NCI-H2081 treated with DMSO at 0.1 percent for 48 hours (cell line): ENCODE data around the gene MAT2A.
A peak's percentile ranks its signal among the peaks of the same experiment; 100 is the strongest.

ENCODE experiments used
- DNase-seq: peaks from one replicate; lab custom pipeline; 2025; lab: John Stamatoyannopoulos, UW

The MAT2A gene

DNA sequence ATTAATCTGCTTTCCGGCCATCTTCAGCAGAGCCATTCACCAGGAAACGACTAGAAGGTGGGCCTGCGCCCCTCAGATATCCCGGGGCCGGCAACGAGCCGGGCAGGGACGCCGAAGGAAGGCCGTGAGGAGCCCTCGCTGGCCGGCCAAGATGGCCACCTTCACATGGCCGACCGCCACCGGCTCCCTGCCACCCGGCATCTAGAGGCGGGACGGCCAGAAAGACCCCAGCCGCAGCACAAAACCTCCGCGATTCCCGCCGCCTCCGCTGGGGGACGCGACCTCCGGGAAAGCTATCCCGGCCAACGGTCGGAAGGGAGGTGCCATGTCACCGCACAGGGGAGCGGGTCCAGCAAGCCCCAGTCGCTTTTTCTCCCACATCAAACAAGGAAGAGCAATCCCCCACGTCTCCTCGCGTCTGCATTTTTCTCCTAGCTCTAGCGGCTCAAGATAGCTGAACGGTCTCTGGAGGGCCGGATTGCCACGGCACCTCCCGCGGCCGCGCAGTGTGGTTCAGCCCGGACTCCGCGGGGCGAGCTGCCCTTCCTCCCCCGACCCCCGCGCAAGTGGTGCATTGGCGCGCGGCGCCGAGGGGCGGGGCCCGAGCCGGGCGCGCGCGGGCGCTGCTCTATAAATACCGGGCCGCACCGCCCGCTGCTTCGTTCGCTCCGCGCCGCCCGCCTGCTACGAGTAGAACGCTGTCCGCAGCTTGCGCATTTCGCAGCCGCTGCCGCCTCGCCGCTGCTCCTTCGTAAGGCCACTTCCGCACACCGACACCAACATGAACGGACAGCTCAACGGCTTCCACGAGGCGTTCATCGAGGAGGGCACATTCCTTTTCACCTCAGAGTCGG lies at the start of gene MAT2A:
TSS of gene MAT2A (plus strand) at position 662 of the 854 bp plus-strand sequence. CDS start at position 782, 120 bp downstream.
- peak; percentile 64 for DNase-seq

DNA sequence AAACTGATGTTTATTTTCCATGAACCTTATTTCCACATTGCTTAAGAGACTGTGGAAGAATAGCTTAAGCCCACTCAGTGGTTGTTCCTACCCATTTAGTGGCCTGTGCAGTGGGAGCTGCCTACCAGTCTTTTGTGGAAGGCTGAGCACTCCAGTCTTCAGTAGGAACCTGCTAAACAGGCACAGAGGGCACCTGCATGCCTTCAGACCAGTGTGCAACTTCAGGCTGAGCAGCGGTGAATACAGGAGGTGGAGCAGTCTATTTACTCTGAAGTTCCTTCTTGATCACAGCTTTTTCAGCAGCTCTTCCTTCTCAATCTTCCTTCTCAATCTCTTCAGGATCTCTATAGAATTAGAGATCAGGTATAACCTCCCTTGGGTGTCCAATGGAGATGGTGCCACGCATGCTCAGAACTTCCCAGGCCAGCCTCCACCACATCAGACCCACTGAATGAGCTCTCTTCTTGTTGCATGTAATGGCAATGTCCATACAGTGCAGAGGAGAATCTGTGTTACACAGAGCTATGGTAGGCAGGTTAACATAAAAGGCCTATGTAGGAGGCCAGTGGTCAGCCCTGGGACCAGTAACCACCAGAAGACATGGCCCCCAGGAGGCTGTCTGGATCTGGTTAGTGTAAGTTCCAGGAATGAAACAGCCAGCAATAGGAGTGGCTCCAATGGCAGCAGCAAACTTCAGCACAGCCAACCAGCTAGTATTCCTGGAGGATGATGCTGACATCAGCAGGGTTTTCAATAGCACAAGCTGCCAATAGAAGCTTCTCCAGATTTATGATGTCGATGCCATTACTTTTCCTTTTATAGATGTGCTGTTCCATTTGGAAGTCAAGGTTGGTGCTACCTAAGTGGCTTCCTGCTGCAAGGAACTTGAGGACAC lies 47.9 kb upstream of the MAT2A start:
- DNase-seq, result no peak

DNA sequence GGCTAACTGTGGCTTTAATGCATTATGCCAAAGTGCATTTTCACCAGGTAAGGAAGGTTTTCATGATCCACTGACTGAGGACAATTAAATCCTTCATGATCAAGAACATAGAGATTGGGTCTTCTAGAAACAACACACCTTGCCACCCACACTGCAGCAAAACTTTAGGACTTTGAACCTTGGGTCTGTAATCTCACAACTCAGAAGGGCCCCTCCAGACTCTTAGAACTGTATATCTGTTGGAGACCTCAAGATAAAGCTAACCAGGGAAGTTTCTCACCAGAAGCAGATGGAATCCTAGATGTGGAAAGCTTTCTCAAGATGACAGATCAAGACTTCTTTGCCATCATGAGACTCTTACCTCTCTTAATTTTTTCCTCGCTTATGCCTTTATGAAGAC lies 42.5 kb upstream of the MAT2A start:
- no peak for DNase-seq

DNA sequence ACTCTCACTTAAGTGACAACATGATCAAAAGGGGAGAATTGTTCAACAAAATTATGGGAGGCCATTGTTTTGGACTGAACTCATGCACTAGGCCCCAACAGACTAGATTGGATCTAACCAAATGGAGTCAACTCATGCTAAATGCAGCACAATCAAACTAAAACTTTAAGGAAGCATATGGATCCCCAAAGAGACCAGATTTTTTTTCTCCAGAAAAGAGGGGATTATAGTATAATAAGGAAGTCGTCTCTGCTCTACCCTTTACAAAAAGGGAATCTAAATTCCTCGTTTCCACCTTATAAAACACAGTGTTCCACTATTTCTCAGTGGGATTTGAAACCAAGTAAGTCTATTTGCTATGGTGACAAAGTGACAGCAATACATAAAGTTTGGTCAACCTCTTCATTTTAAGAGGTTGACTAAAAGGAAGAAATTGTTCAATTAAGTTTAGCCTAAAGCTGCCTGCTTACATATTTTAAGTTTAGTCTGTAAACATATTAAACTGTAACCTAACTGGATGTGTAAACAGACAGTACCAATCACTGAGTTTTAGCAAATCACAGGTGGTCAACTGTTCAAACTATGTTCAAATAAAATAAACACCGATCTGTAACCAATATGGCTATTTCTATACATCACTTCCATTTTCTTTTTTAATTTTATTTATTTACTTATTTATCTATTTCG lies 40.9 kb upstream of the MAT2A start:
- DNase-seq, result no peak

DNA sequence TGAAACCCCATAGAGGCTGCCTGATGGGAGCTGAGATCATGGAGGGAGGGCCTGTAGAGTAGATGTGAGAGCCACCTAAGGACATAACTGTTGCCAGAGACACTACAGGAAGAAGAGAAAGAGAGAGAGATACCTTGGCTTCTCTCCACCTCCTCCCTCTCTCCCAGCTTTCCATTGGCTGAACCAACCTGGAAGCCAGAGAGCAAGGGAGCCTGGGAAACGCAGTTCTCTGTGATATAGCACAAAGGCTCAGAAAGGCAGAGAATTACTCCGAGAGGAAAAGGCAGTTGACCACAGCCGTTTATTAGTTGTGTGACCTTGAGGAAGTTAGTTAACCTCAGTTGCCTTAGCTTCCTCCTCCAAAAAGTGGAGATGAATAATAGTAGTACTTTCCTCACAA lies 37.7 kb upstream of the MAT2A start:
- no peak for DNase-seq

DNA sequence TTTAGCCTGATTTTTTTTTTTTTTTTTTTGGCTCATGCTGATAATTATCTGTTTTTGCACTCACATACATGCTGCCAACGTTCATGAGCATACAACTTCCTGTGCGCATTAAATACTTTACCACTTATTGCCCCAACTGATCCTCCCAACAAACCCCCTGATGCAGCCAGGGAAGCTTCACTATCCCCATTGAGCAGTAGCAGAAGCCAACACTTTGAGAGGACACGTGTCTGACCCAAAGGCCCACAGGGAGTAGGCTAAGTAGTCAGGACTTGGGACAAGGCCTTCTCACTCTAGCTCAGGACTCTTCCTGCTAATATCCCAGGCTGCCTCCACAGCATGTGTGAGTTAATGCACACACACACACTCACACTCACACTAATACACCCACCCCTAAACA lies 36.2 kb upstream of the MAT2A start:
- DNase-seq, result no peak

DNA sequence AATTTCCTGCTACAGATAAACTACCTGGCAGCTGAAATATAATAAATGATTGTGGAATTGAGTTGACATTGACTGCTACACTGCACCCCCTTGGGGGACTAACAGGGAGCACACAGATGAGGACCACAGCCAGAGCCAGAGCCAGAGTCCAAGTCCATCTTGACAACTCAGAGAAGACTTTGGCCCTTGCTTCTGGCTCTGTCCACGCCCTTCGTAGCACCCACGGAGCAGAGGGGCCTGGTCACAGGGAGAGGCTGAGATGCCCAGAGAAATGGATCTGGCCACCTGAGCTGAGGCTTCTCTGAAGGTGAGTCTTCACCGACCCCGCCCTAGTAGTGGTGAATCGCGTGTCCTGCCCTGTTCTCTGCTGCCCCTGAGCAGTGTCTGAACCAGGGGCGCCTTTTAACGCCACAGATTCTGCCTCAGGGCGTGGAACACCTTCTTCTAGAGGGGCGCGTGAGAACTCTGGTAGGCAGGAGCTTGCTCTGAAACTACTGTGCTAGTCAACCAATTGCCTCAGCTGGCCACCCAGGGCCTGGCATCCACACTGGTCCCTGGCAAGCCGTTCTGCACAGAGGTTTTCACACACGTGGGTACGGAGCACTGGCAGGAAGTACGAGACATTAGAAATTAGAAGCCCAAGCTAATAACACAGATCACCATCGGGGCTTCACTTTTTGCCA lies 35.7 kb upstream of the MAT2A start:
- DNase-seq, result no peak

DNA sequence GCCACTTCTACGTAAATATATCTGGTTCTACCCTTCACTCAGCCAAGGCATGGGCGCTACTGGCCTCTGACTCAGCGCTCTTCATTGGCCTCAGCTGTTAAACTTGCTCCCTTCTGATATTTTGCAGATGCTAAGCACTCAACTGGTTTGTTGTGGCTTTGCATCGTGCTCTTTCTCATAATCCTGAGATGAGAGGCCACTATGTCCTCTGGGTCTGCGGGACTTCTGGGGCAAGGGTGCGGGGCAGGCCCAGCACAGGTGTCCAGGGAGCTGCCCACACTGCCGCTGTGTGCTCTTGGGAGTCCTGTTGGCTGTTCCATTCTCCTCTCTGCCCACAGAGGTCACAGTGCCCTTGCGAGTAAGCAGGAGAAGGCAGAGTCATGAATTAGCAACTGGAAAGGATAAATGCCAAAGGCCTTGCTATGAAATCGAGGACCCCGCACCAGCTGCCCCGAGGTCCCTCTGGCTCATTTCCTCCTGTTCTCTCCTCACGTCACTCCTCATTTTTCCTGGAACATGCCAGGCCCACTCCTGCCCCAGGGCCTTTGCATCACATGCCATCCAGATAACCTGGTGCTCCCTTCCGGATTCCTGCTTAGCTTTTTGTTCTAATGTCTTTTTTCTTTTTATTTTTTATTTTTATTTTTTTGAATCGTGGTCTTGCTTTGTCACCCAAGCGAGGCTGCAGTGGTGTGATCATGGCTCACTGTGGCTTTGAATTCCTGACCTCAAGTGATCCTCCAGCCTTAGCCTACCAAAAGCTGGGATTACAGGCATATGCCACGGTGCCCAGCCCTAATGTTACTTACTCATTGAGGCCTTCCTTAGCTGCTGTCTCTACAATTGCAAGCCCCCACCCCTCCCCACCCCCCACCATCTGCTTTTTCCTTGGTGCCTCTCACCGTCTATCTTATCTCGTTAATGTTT lies 34.9 kb upstream of the MAT2A start:
- no peak for DNase-seq

DNA sequence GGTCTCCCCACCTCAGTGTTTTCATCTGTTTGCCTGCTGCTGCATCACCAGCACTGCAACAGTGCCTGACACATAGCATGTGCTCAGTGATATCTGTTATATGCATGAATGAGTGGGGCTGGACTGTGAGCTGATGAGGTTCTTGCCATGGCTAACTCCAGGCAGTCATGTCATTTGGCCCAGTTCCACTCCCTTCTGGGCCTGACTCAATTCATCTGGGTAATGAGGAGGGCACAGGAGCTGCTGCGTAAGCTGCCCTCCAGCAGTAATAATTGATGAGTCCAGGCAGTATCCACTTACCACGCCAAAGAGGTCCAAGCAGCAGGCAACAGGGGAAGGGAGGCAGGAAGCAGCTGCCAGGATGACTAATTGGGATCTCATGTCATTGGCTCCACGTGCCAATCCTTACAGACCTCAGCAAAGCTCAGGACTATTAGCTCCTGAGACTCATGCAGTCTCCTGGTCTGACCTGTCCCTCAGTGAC lies 34.1 kb upstream of the MAT2A start:
- peak; percentile 58 for DNase-seq

DNA sequence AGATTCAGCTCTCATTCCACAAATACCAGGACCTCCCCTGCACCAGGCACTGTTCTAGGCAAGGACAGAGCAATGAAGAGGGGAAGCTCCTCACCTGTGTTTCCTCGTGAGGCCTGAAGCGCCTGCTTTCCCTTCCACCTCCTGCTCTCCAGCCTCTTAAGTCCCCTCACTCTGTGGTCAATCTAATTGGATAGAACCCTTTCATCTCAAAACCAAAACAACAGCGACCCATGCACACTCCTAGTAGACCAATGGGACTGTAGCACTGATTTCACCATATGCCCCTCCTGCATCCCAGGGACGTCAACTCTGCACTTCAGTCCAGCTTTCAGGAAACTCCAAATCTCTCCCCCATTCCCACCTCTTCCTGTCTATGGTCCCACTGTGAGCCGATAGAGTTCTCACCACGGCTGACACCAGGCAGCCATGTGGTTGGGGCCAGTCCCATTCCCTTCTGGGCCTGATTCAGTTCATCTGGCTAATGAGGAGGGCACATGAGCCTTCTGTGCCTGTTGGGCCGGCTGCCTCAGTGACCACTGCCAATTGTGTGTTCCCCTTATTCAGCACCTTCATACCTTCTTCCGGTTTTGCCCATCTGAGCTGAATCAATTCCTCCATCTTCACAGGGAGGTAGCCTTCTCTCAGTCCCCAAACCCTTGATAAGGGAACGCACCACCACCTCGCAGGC lies 33.3 kb upstream of the MAT2A start:
- DNase-seq, result no peak

DNA sequence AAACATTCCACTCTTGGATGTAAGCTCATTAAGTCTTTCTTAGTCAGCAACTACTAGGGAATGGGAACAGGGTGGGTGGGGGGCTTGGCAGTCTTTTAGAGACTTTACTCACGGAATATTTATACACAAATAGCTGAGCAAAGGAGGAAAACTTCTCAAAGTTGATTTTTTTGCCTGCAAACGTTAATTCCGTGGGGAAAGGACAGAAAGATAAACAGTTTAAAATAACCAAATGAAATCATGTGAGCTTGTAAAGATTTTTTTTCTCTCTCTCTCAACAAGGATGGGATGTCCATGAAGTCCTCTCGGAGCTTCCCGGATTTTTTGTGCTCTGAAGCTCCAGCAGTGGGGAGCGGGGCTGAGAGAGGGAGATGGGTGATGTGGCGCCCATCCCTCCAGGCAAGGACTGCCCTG lies 32.2 kb upstream of the MAT2A start:
- no peak for DNase-seq

DNA sequence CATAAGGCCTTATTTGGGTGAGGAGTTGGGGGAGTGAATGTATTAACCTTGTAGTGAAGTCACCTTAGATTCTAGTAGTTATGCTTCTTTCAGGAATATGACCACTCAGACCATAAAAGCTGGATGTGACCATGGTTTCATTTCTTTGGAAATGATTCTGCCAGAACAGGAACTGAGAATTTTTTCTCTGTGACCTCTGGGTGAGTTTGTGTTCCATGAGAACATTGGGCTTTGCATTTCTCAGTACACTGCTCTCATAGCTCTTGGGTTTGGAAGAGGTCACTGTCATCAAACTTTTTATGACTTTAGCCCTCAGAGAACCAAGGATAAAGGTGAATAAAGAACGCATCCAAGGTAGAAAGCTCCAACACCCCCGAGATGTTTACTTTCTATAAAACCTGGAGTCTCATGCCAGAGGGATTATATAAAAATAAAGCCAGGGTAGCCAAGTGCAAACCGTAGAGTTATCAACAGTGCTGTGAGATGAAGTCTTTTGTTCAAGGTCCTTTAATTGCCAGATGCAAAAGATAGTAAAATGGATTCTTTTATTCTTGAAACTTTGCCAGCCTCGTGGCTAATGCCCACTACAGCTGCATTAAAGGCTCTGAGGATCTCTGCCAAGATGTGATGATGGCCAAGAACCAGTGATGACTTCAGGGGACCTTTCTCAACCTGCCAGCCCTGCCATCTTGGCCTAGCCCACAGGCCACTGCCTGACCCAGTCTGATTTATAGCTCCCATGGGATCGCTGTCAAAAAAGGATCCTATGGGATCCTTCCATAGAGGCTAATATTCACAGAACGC lies 27.8 kb upstream of the MAT2A start:
- DNase-seq, result no peak

DNA sequence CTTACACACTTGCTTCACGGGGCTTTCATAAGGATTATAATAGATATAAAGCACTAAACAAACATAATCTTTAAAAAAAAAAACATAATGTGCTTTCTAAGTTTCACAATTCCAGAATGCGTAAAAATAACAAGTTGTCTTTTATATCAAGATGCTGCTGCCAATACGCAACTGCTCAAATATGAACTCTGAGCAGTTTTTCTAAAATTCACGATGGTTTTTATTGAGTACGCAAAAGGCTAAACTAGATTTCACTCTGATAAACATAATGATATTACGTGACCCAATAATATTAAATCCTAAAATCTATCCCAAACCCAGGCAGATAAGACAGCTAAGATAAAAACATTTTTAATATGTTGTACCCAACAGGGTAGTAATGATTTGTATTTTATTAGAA lies 24.6 kb upstream of the MAT2A start:
- DNase-seq, result no peak

DNA sequence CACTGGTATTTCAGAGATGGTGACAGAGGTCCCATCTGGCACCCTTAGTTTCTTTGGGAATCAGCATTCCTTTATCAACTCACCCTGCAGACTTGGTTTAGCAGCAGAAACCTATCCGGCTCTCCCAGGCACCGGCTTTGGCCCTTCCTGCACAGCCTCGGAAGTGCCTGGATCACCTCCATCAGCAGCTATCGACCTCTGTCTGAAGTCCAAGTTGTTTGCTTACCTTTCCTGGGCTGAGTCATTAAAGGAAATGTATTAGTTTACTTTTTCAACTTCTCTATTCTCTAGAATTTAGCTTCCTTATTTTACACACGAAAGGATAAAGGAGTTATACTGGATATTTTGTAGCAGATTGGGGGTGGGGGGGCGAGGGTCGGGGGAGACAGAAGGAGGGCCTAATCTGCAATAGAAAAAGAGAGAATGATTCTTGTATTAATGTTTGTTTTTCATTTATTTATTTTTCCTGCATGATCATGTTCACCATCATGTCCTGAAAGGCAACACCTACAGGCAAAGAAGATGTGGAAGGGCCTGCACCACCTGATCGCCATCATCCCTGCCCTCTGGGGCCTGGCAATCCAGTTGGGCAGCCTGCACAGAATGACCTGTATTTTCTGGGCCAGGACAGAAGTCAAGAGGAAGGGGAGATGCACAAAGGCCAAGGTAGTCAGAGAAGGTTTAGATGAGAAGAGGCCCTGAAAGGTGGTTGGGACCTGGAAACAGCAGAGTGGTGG lies 22.1 kb upstream of the MAT2A start:
- DNase-seq, result no peak

DNA sequence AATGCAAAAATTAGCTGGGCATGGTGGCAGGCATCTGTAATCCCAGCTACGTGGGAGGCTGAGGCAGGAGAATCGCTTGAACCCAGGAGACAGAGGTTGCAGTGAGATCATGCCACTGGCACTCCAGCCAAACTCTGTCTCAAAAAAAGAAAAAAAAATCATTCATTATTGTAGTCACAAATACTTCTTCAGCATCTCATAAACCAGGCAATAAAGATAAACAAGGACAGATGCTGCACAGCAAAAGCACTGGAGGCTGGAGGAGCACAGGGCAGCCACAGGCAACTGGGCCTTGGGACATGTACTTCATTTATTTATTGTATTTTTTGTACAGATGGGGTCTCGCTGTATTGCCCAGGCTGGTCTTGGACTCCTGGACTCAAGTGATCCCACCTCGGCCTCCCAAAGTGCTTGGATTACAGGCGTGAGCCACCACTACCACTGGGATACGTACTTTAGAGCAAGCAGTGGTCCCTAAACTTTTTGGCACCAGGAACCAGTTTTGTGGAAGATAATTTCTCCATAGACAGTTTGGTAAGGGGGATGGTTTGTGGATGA lies 16.8 kb upstream of the MAT2A start:
- no peak for DNase-seq

DNA sequence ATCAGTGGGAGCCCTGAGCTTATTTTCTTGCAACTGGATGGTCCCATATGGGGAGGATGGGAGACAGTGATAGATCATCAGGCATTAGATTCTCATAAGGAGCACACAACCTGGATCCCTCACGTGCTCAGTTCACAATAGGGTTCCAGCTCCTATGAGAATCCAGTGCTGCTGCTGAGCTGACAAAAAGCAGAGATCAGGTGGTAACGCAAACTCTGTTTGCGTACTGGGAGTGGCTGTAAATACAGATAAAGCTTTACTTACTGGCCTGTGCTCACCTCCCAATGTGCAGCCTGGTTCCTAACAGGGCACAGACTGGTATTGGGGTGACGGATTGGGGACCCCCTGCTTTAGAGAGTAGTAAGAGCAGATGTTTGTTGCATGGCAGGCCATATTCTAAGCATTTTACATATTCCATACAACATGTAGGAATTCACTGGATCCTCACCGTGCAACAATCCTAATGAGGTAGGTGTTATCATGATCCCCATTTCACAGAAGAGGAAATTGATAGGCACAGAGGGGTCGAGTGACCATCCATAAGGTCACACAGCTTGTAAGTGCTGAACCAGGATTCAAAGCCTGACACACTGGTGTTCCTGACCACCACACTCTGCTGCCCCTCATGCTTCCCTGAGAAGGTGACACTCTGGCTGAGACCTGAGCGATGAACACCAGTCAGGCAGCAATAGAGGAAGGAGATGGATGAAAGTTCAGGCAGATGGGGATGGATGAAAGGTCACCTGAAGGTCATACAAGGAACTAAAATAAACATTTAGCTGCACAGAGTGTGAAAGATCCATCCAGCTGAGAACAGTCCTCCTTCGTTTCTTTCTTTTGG lies 15.7 kb upstream of the MAT2A start:
- DNase-seq, result no peak

DNA sequence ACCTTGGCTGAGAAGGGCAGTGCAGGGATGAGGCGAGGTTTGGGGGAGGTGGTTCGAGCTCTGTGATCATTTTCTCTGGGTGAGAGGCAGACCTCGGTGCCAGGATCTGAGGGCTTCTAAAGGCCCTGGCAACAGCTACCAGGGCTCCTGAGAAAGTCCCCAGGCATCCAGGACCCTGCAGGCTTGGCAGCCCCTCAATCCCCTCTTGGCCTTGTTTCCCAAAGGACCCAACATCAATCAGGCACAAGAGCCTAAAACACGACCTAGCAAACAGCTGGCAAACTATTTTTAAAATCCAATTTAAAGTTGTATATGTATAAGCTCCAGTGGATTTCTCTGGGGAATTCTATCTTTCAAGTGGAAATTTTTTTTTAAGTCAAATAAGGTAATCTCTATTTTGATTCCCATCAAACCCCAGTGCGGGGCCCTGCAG lies 15.0 kb upstream of the MAT2A start:
- no peak for DNase-seq
